H1 (cell line): ENCODE results near the gene PRSS36. TPM values are rescaled to one million over a fixed set of nuclear protein-coding genes. Genes with fewer than 3 reads are reported as not detected.

ENCODE experiments used
- CTCF ChIA-PET: fragments of 300-600 bp; sonication (Branson Sonifier 250); formaldehyde crosslinking; loops from one replicate; lab custom pipeline; 2021; ENCODE audit not compliant: partially characterized antibody; lab: Charles Lee
- POLR2A ChIA-PET: fragments of 300-600 bp; sonication (Branson Sonifier 250); formaldehyde crosslinking; loops from one replicate; lab custom pipeline; 2021; ENCODE audit warnings: inconsistent platforms; ENCODE audit not compliant: partially characterized antibody; lab: Charles Lee
- DNase-seq, 2 experiments: peaks; one replicate each; pipeline versions ENCODE4 v3.0.0 to v3.0.0-alpha.2; 2010 to 2022; ENCODE audit warnings: low spot score in 2 of 2, low read depth in 1 of 2, mixed read lengths in 1 of 2
- FAIRE-seq: peaks from 2 replicates; lab custom pipeline; 2011; peaks lifted over from hg19 to GRCh38; lab: Jason Lieb, UNC
- H2AFZ ChIP-seq: 2 replicates; pipeline ENCODE4 v1.8.1; 2012; ENCODE audit warnings: low read length, inconsistent platforms
- H2AK5ac ChIP-seq: 2 replicates; pipeline ENCODE4 v1.6.1; 2013; ENCODE audit warnings: low read depth, low read length
- H2BK120ac ChIP-seq: replicated peaks from 2 replicates; pipeline ENCODE3; 2013; ENCODE audit warnings: low read depth, low read length, inconsistent platforms
- H2BK12ac ChIP-seq: 2 replicates; pipeline ENCODE4 v1.6.1; 2013; ENCODE audit warnings: low read depth, low read length
- H2BK15ac ChIP-seq: 2 replicates; pipeline ENCODE4 v1.6.1; 2013; ENCODE audit warnings: low read length
- H2BK20ac ChIP-seq: 2 replicates; pipeline ENCODE4 v1.6.1; 2013; ENCODE audit warnings: low read length
- H2BK5ac ChIP-seq: 2 replicates; pipeline ENCODE4 v1.6.1; 2013; ENCODE audit warnings: low read depth, low read length
- H3K14ac ChIP-seq: 2 replicates; pipeline ENCODE4 v1.6.1; 2013; ENCODE audit warnings: inconsistent platforms; ENCODE audit not compliant: insufficient read length
- H3K18ac ChIP-seq: 2 replicates; pipeline ENCODE4 v1.6.1; 2013; ENCODE audit warnings: low read length; ENCODE audit errors: extremely low read depth
- H3K23ac ChIP-seq: 2 replicates; pipeline ENCODE4 v1.6.1; 2013; ENCODE audit warnings: inconsistent platforms; ENCODE audit not compliant: insufficient read length
- H3K23me2 ChIP-seq: 2 replicates; pipeline ENCODE4 v1.6.1; 2013; ENCODE audit warnings: low read depth, low read length
- H3K27ac ChIP-seq: 2 replicates; pipeline ENCODE4 v1.6.1; 2011; ENCODE audit warnings: low read depth, low read length, inconsistent platforms
- H3K27me3 ChIP-seq, 4 experiments: replicated peaks in 1 of 4; 1 replicate in 1 of 4; 2 replicates in 3 of 4; pipeline versions ENCODE4 v1.6.1 to v1.8.1; 2011 to 2013; ENCODE audit warnings: low read length in 3 of 4, mild to moderate bottlenecking in 3 of 4, inconsistent platforms in 2 of 4, mixed read lengths in 2 of 4, moderate library complexity in 1 of 4; ENCODE audit not compliant: control insufficient read depth in 3 of 4, insufficient read depth in 3 of 4; ENCODE audit errors: extremely low read depth in 1 of 4
- H3K36me3 ChIP-seq, 4 experiments: 2 replicates each; pipeline versions ENCODE4 v1.6.1 to v1.8.1; 2011 to 2013; ENCODE audit warnings: mild to moderate bottlenecking in 4 of 4, low read length in 3 of 4, moderate library complexity in 2 of 4, control low read depth in 1 of 4, inconsistent platforms in 1 of 4; ENCODE audit not compliant: insufficient read depth in 4 of 4, control insufficient read depth in 2 of 4
- H3K4ac ChIP-seq: replicated peaks from 2 replicates; pipeline ENCODE3; 2013; ENCODE audit warnings: low read length, low read depth, mixed read lengths, inconsistent platforms; ENCODE audit not compliant: insufficient read length
- H3K4me1 ChIP-seq, 4 experiments: replicated peaks in 1 of 4; 1 replicate in 1 of 4; 2 replicates in 3 of 4; pipeline versions ENCODE4 v1.6.1 to v1.8.1; 2011 to 2013; ENCODE audit warnings: low read length in 3 of 4, inconsistent platforms in 2 of 4, mixed read lengths in 1 of 4; ENCODE audit not compliant: insufficient read depth in 4 of 4, control insufficient read depth in 3 of 4
- H3K4me2 ChIP-seq, 2 experiments: 2 replicates each; pipeline versions ENCODE4 v1.6.1 to v1.8.1; 2011 to 2013; ENCODE audit warnings: low read depth in 2 of 2, low read length in 2 of 2, control low read depth in 1 of 2, inconsistent platforms in 1 of 2, mild to moderate bottlenecking in 1 of 2; ENCODE audit not compliant: insufficient read depth in 1 of 2
- H3K4me3 ChIP-seq, 4 experiments: fragments of 200-600, 300-600 bp in 1 of 4; sonication (generic), shearing (Covaris generic), sonication (Bioruptor Twin) in 1 of 4; 2 replicates each; pipeline versions ENCODE4 v1.5.1 to v1.8.1; 2011 to 2016; ENCODE audit warnings: low read length in 4 of 4, low read depth in 3 of 4, control low read depth in 2 of 4, inconsistent platforms in 2 of 4, mild to moderate bottlenecking in 2 of 4, mixed read lengths in 1 of 4, moderate library complexity in 1 of 4; ENCODE audit not compliant: insufficient read depth in 2 of 4; ENCODE audit errors: extremely low read depth in 1 of 4
- H3K56ac ChIP-seq: replicated peaks from 2 replicates; pipeline ENCODE3; 2013; ENCODE audit warnings: low read depth, mild to moderate bottlenecking, mixed read lengths, low read length, inconsistent platforms; ENCODE audit not compliant: insufficient read length
- H3K79me1 ChIP-seq: 2 replicates; pipeline ENCODE4 v1.6.1; 2013; ENCODE audit warnings: low read depth, low read length, control low read depth
- H3K79me2 ChIP-seq, 2 experiments: 2 replicates each; pipeline versions ENCODE4 v1.6.1 to v1.8.1; 2012 to 2013; ENCODE audit warnings: low read length in 2 of 2, mild to moderate bottlenecking in 2 of 2, inconsistent platforms in 1 of 2; ENCODE audit not compliant: insufficient read depth in 2 of 2, control insufficient read depth in 1 of 2
- H3K9ac ChIP-seq, 4 experiments: replicated peaks in 1 of 4; 1 replicate in 1 of 4; 2 replicates in 3 of 4; pipeline versions ENCODE4 v1.6.1 to v1.8.1; 2011 to 2013; ENCODE audit warnings: low read depth in 3 of 4, low read length in 3 of 4, control low read depth in 2 of 4, mild to moderate bottlenecking in 2 of 4, moderate library complexity in 2 of 4, inconsistent platforms in 1 of 4; ENCODE audit errors: extremely low read depth in 1 of 4
- H3K9me3 ChIP-seq, 2 experiments: 2 replicates each; pipeline versions ENCODE4 v1.6.1 to v1.8.1; 2012 to 2013; ENCODE audit warnings: mild to moderate bottlenecking in 2 of 2, moderate library complexity in 2 of 2, control low read depth in 1 of 2, inconsistent platforms in 1 of 2, low read depth in 1 of 2, low read length in 1 of 2, mixed read lengths in 1 of 2; ENCODE audit not compliant: insufficient read depth in 2 of 2
- H4K20me1 ChIP-seq, 2 experiments: replicated peaks in 1 of 2; 2 replicates each; pipeline versions ENCODE3 to v1.8.1; 2011 to 2013; ENCODE audit warnings: inconsistent platforms in 2 of 2, low read length in 2 of 2, mild to moderate bottlenecking in 1 of 2; ENCODE audit not compliant: insufficient read depth in 2 of 2, control insufficient read depth in 1 of 2
- H4K5ac ChIP-seq: 2 replicates; pipeline ENCODE4 v1.6.1; 2013; ENCODE audit warnings: low read length, low read depth, mixed read lengths, inconsistent platforms; ENCODE audit not compliant: insufficient read length
- H4K8ac ChIP-seq: 2 replicates; pipeline ENCODE4 v1.8.0; 2013; ENCODE audit warnings: mild to moderate bottlenecking, moderate library complexity, low read length, inconsistent platforms; ENCODE audit not compliant: insufficient read depth; ENCODE audit errors: extremely low read depth
- H4K91ac ChIP-seq: replicated peaks from 2 replicates; pipeline ENCODE3; 2013; ENCODE audit warnings: low read length, mixed read lengths, inconsistent platforms; ENCODE audit not compliant: insufficient read length
- ASH2L ChIP-seq: fragments of 200-600, 300-600 bp; sonication (generic); IDR thresholded peaks from one replicate; pipeline ENCODE4 v1.7.1; 2017; ENCODE audit warnings: low read length
- BACH1 ChIP-seq: IDR thresholded peaks from 2 replicates; pipeline ENCODE4 v1.6.1; 2012; ENCODE audit warnings: low read length, improper control_type of control experiment
- PHF8 ChIP-seq: fragments of 200-600 bp; sonication (generic); conservative IDR thresholded peaks from 2 replicates; pipeline ENCODE4 v1.7.1; 2012; ENCODE audit warnings: low read depth, mild to moderate bottlenecking, inconsistent platforms, low read length, moderate library complexity
- SAP30 ChIP-seq: fragments of 300-600 bp; sonication (generic); IDR thresholded peaks from 2 replicates; pipeline ENCODE4 v1.7.1; 2012; ENCODE audit warnings: low read length, moderate library complexity, mild to moderate bottlenecking, inconsistent platforms; ENCODE audit not compliant: insufficient read depth, insufficient replicate concordance
- SIN3A ChIP-seq, 2 experiments: IDR thresholded peaks in 1 of 2; conservative IDR thresholded peaks in 1 of 2; 2 replicates each; pipeline ENCODE4 v1.6.1; 2011 to 2012; ENCODE audit warnings: low read length in 2 of 2, improper control_type of control experiment in 1 of 2, low read depth in 1 of 2, mild to moderate bottlenecking in 1 of 2
- WGBS, 2 experiments: shearing (Covaris generic) in 1 of 2; methylation state at CpG; one replicate each; pipeline versions ENCODE4 v1.1.6 to v1.1.7; 2013 to 2015; ENCODE audit warnings: low lambda C conversion rate in 2 of 2, mixed read lengths in 2 of 2, inconsistent platforms in 1 of 2, low coverage in 1 of 2, missing lambda C conversion rate in 1 of 2; ENCODE audit not compliant: insufficient replicate concordance in 2 of 2, insufficient coverage in 1 of 2, insufficient read length in 1 of 2; ENCODE audit errors: extremely low coverage in 1 of 2, missing lambda C conversion rate in 1 of 2; 5-methylcytosine and 5-hydroxymethylcytosine counted together
- polyA plus RNA-seq, 7 experiments: library from polyadenylated mRNA; depleted of rRNA in 3 of 7; stranded (reverse) in 5 of 7; unstranded in 2 of 7; fragments of >200 nt in 5 of 7; fragments of 200-250 nt in 2 of 7; gene quantifications; 1 replicate in 5 of 7; 2 replicates in 1 of 7; 4 replicates in 1 of 7; pipeline versions ENCODE4 v1.2.1 to v1.2.3, GENCODE V29; 2011 to 2013; ENCODE audit warnings: missing spikeins in 2 of 7, mixed read lengths in 2 of 7
- total RNA-seq: library from RNA; stranded (reverse); fragmentation: NEBNext Ultra II Directional; extraction: Animal tissue kit (Norgen Biotek cat#: 25700); gene quantifications from 2 replicates; pipeline ENCODE4 v1.2.1, GENCODE V29; 2021
- TF ChIP-seq, protein P1 (sequence below), 3 experiments: IDR thresholded peaks; 1 replicate in 2 of 3; 2 replicates in 1 of 3; pipeline versions ENCODE4 v1.5.1 to v1.6.1; 2011; ENCODE audit warnings: low read length in 3 of 3, mild to moderate bottlenecking in 3 of 3, inconsistent platforms in 2 of 3, low read depth in 1 of 3, moderate library complexity in 1 of 3; ENCODE audit not compliant: insufficient read depth in 1 of 3; ENCODE audit errors: control extremely low read depth in 1 of 3
- TF ChIP-seq, protein P2 (sequence below): IDR thresholded peaks from 2 replicates; pipeline ENCODE4 v1.6.1; 2011; ENCODE audit warnings: low read length, improper control_type of control experiment

Gene PRSS36
- total and polyA plus RNA-seq, 2 of the 8 experiments (the other 6 are each of a cell fraction or from before 2014, with no cell fraction given) = 1.3 to 1.9 TPM

DNA sequence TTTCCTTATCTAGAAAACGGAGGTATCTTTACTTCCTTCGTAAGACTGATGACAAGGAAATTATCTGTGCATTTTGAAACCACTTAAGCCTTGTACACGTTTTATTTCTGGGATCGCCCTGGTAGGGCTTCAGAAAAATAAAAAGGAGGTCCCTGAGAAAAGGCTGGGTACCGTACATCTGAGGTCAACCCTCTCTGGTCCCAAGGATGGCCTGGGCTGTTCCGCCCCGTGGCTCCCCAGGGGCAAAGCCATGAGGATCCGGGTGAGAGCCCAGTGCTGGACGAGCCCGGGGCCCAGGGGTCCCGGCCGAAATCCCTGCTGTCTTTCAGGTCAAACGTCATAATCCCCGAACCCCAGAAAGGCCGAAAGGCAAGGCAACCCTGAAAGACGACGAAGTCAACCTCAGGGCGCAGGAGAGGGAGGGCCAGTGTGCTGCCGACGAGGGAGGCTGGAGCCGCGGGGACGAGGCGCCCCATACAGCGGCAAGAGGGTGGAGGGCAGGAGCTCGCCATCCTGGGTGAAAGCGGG lies 29.4 kb upstream of the PRSS36 start:
- Histone ChIP-seq H3K4me1 (peaks cover 0 to 7% (median 2%) of the 10 kb centered on the region in 4 experiments; a peak in 5 of 7 replicates), H4K20me1 (peaks cover 29 to 32% of the 10 kb centered on the region in 2 experiments), H3K27ac (peak overlapping the region; percentile 99), H3K27me3 (no peaks in the 10 kb centered on the region), H4K91ac (peak overlapping the region; percentile 83), H3K4me3 (peak overlapping the region; percentile 69 to 96 (median 86)), H2AFZ (no peak overlapping the region), H3K23me2 (peaks cover 14% of the 10 kb centered on the region; the same call in 1 of the 2 replicates), H2AK5ac (peak overlapping the region; percentile 32; the same call in 1 of the 2 replicates), H3K56ac (peak overlapping the region; percentile 88), H3K18ac (peak overlapping the region; percentile 89), H3K14ac (peak overlapping the region; percentile 96), H4K8ac (peak overlapping the region; percentile 96; the same call in 1 of the 2 replicates), H3K79me2 (peaks cover 37 to 48% of the 10 kb centered on the region in 2 experiments), H3K23ac (no peak overlapping the region), H3K36me3 (peaks cover 14 to 27% (median 21%) of the 10 kb centered on the region in 4 experiments), H2BK12ac (peak overlapping the region; percentile 90; the same call in 1 of the 2 replicates), H2BK20ac (no peak overlapping the region), H4K5ac (peak overlapping the region; percentile 79), H2BK120ac (peak overlapping the region; percentile 75), H3K4ac (peak overlapping the region; percentile 99), H3K9me3 (no peaks in the 10 kb centered on the region), H2BK15ac (peak overlapping the region; percentile 97; the same call in 1 of the 2 replicates), H2BK5ac (peak overlapping the region; percentile 100), H3K4me2 (peak overlapping the region; percentile 92 to 93), H3K9ac (peak overlapping the region; percentile 36 to 99 (median 95)), H3K79me1 (peaks cover 8% of the 10 kb centered on the region)
- DNase-seq (no peak), FAIRE-seq (no peak)
- ChIA-PET CTCF (no interaction called here), POLR2A (interaction anchor here (0.5 to 6.5 kb wide), 49 partner anchors 7 to 535 kb away, joined by 3 to 272 read pairs (median 9); partner anchors contain the start of genes ARMC5, COX6A2, HSD3B7 and KAT8)
- WGBS, 2 experiments = 7% methylated on average over 19 of the region's 27 CpGs; no CpG with 5 or more reads in 1 of the 2 experiments
- TF ChIP-seq, protein P1, sequence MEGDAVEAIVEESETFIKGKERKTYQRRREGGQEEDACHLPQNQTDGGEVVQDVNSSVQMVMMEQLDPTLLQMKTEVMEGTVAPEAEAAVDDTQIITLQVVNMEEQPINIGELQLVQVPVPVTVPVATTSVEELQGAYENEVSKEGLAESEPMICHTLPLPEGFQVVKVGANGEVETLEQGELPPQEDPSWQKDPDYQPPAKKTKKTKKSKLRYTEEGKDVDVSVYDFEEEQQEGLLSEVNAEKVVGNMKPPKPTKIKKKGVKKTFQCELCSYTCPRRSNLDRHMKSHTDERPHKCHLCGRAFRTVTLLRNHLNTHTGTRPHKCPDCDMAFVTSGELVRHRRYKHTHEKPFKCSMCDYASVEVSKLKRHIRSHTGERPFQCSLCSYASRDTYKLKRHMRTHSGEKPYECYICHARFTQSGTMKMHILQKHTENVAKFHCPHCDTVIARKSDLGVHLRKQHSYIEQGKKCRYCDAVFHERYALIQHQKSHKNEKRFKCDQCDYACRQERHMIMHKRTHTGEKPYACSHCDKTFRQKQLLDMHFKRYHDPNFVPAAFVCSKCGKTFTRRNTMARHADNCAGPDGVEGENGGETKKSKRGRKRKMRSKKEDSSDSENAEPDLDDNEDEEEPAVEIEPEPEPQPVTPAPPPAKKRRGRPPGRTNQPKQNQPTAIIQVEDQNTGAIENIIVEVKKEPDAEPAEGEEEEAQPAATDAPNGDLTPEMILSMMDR (IDR thresholded peaks at IDR 0.05; ENCODE audit: control extremely low read depth in 1 of 3, insufficient read depth in 1 of 3, low read depth in 1 of 3, low read length in 3 of 3) = no peak
- TF ChIP-seq SAP30 (no peak), BACH1 (peak; percentile 57; the same call in 1 of the 2 replicates), SIN3A (conservative IDR thresholded peaks at IDR 0.05 in 1 of 2, IDR thresholded peaks at IDR 0.05 in 1 of 2; ENCODE audit: low read depth in 1 of 2, low read length in 2 of 2) (peak in 1 of 2 experiments; percentile 21; a peak in 1 of 4 replicates), PHF8 (peak; percentile 43), ASH2L (no peak)
- TF ChIP-seq, protein P2, sequence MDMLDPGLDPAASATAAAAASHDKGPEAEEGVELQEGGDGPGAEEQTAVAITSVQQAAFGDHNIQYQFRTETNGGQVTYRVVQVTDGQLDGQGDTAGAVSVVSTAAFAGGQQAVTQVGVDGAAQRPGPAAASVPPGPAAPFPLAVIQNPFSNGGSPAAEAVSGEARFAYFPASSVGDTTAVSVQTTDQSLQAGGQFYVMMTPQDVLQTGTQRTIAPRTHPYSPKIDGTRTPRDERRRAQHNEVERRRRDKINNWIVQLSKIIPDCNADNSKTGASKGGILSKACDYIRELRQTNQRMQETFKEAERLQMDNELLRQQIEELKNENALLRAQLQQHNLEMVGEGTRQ = no peak
